HepG2 (cell line): Measurements from ENCODE around the gene RAB2B. TPM values are rescaled to one million over a fixed set of nuclear protein-coding genes. Genes with fewer than 3 reads are reported as not detected.
A peak's percentile ranks its signal among the peaks of the same experiment; 100 is the strongest.

Source experiments
- FLYWCH1 ChIP-seq: sonication (generic); formaldehyde crosslinking; IDR thresholded peaks from 2 replicates; pipeline ENCODE4 v1.8.1; 2023; ENCODE audit warnings: mild to moderate bottlenecking, missing genetic modification reagents
- HCFC1 ChIP-seq: fragments of 150-350 bp; IDR thresholded peaks from 2 replicates; pipeline ENCODE4 v1.6.1; 2014; ENCODE audit warnings: low read depth, low read length
- KAT2B ChIP-seq: fragments of 150-350 bp; IDR thresholded peaks from 2 replicates; pipeline ENCODE4 v1.6.1; 2014; ENCODE audit warnings: low read depth, low read length, borderline replicate concordance
- KDM3A ChIP-seq: IDR thresholded peaks from 2 replicates; pipeline ENCODE4 v1.6.1; 2018; ENCODE audit warnings: low read depth, missing compliant biosample characterization
- MAFG ChIP-seq: sonication (generic); formaldehyde crosslinking; IDR thresholded peaks from 2 replicates; pipeline ENCODE4 v1.5.1; 2020; ENCODE audit warnings: mild to moderate bottlenecking, missing genetic modification reagents
- NONO ChIP-seq, 2 experiments: fragments of 450-650 bp in 1 of 2; sonication (generic) in 1 of 2; formaldehyde crosslinking in 1 of 2; IDR thresholded peaks in 1 of 2; conservative IDR thresholded peaks in 1 of 2; 2 replicates each; pipeline versions ENCODE4 v1.6.1 to v1.8.0; 2017 to 2022; ENCODE audit warnings: mild to moderate bottlenecking in 1 of 2, missing genetic modification reagents in 1 of 2, moderate library complexity in 1 of 2
- PRMT3 ChIP-seq: sonication (generic); formaldehyde crosslinking; IDR thresholded peaks from 2 replicates; pipeline ENCODE4 v1.8.1; 2022; ENCODE audit warnings: low read depth, mild to moderate bottlenecking, moderate library complexity, missing genetic modification reagents, borderline replicate concordance
- RCOR2 ChIP-seq: IDR thresholded peaks from 2 replicates; pipeline ENCODE4 v1.6.1; 2016; ENCODE audit warnings: missing biosample characterization, missing genetic modification reagents
- SRF ChIP-seq: IDR thresholded peaks from 2 replicates; pipeline ENCODE4 v1.6.1; 2011; ENCODE audit warnings: mild to moderate bottlenecking, low read depth, low read length, moderate library complexity
- TEAD3 ChIP-seq: optimal IDR thresholded peaks from 2 replicates; pipeline ENCODE3; 2016; ENCODE audit warnings: borderline replicate concordance
- YEATS4 ChIP-seq: sonication (generic); formaldehyde crosslinking; IDR thresholded peaks from 2 replicates; pipeline ENCODE4 v1.4.0; 2020; ENCODE audit warnings: missing genetic modification reagents, borderline replicate concordance
- ZBTB49 ChIP-seq: sonication (generic); formaldehyde crosslinking; IDR thresholded peaks from 2 replicates; pipeline ENCODE4 v1.4.0; 2020; ENCODE audit warnings: missing genetic modification reagents, borderline replicate concordance
- ZC3H4 ChIP-seq: sonication (generic); formaldehyde crosslinking; IDR thresholded peaks from 2 replicates; pipeline ENCODE4 v1.4.0; 2020; ENCODE audit warnings: missing genetic modification reagents, borderline replicate concordance
- ZFP90 ChIP-seq: sonication (generic); formaldehyde crosslinking; IDR thresholded peaks from 2 replicates; pipeline ENCODE4 v1.8.0; 2022; ENCODE audit warnings: missing genetic modification reagents, mild to moderate bottlenecking, inconsistent platforms, borderline replicate concordance
- ZFY ChIP-seq: sonication (generic); formaldehyde crosslinking; IDR thresholded peaks from 2 replicates; pipeline ENCODE4 v1.4.0; 2020; ENCODE audit warnings: missing genetic modification reagents
- ZNF124 ChIP-seq: sonication (generic); formaldehyde crosslinking; IDR thresholded peaks from 2 replicates; pipeline ENCODE4 v1.4.0; 2020; ENCODE audit warnings: missing genetic modification reagents
- ZNF20 ChIP-seq: sonication (generic); formaldehyde crosslinking; IDR thresholded peaks from 2 replicates; pipeline ENCODE4 v1.4.0; 2020; ENCODE audit warnings: mild to moderate bottlenecking, moderate library complexity, missing genetic modification reagents
- ZNF619 ChIP-seq: sonication (generic); formaldehyde crosslinking; IDR thresholded peaks from 2 replicates; pipeline ENCODE4 v1.4.0; 2020; ENCODE audit warnings: mild to moderate bottlenecking, missing genetic modification reagents
- ZNF740 ChIP-seq: sonication (generic); formaldehyde crosslinking; IDR thresholded peaks from 2 replicates; pipeline ENCODE4 v1.4.0; 2020; ENCODE audit warnings: missing genetic modification reagents
- polyA plus RNA-seq, 8 experiments: library from polyadenylated mRNA; depleted of rRNA in 3 of 8; stranded (reverse) in 7 of 8; unstranded in 1 of 8; fragments of >200 nt; fragmentation: Illumina TruSeq in 4 of 8; extraction: Trizol in 4 of 8; gene quantifications; 2 replicates each; pipeline versions ENCODE4 v1.2.1 to v1.2.3, GENCODE V29; 2011 to 2016; ENCODE audit warnings: low read depth in 4 of 8, missing spikeins in 1 of 8, mixed read lengths in 1 of 8; ENCODE audit not compliant: insufficient read depth in 1 of 8
- total RNA-seq, 5 experiments: library from RNA; depleted of rRNA; stranded (reverse); fragments of >200 nt; fragmentation: Illumina TruSeq; extraction: Trizol; gene quantifications; 2 replicates each; pipeline ENCODE4 v1.2.3, GENCODE V29; 2016; ENCODE audit warnings: low read depth in 1 of 5
- TF ChIP-seq, protein P1 (sequence below): IDR thresholded peaks from 2 replicates; pipeline ENCODE4 v1.6.1; 2016; ENCODE audit warnings: missing compliant biosample characterization, missing genetic modification reagents, borderline replicate concordance
- TF ChIP-seq, protein P2 (sequence below): sonication (generic); formaldehyde crosslinking; IDR thresholded peaks from 2 replicates; pipeline ENCODE4 v1.8.0; 2022; ENCODE audit warnings: low read depth, missing genetic modification reagents
- TF ChIP-seq, protein P3 (sequence below): conservative IDR thresholded peaks from 2 replicates; pipeline ENCODE4 v1.6.1; 2018; ENCODE audit warnings: missing genetic modification reagents

The RAB2B gene
- total and polyA plus RNA-seq, 2 of the 13 experiments (the other 11 are each of a cell fraction or from before 2014, with no cell fraction given) = 36.0 to 60.6 TPM

- TF ChIP-seq RCOR2 (no peak), ZNF619 (peak; percentile 97), SRF (no peak), KAT2B (no peak), KDM3A (CRISPR knock-in tag) (peak; percentile 78; the same call in 1 of the 2 replicates), ZBTB49 (CRISPR knock-in tag) (no peak; the same call in 1 of the 2 replicates), MAFG (CRISPR knock-in tag) (no peak), HCFC1 (peak; percentile 64; the same call in 1 of the 2 replicates), ZNF20 (CRISPR knock-in tag) (no peak), NONO (IDR thresholded peaks at IDR 0.05) (no peak), NONO (CRISPR knock-in tag; conservative IDR thresholded peaks at IDR 0.05) (peak; percentile 99), ZFY (peak; percentile 100), ZNF124 (CRISPR knock-in tag) (peak; percentile 93), PRMT3 (no peak), ZC3H4 (peak; percentile 78; the same call in 1 of the 2 replicates), YEATS4 (CRISPR knock-in tag) (peak; percentile 85), TEAD3 (CRISPR knock-in tag) (peak; percentile 65), ZNF740 (CRISPR knock-in tag) (peak; percentile 97), FLYWCH1 (CRISPR knock-in tag) (no peak), ZFP90 (CRISPR knock-in tag) (peak; percentile 96)
- TF ChIP-seq, protein P1, sequence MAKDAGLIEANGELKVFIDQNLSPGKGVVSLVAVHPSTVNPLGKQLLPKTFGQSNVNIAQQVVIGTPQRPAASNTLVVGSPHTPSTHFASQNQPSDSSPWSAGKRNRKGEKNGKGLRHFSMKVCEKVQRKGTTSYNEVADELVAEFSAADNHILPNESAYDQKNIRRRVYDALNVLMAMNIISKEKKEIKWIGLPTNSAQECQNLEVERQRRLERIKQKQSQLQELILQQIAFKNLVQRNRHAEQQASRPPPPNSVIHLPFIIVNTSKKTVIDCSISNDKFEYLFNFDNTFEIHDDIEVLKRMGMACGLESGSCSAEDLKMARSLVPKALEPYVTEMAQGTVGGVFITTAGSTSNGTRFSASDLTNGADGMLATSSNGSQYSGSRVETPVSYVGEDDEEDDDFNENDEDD = peak; percentile 78; the same call in 1 of the 2 replicates
- TF ChIP-seq, protein P2, sequence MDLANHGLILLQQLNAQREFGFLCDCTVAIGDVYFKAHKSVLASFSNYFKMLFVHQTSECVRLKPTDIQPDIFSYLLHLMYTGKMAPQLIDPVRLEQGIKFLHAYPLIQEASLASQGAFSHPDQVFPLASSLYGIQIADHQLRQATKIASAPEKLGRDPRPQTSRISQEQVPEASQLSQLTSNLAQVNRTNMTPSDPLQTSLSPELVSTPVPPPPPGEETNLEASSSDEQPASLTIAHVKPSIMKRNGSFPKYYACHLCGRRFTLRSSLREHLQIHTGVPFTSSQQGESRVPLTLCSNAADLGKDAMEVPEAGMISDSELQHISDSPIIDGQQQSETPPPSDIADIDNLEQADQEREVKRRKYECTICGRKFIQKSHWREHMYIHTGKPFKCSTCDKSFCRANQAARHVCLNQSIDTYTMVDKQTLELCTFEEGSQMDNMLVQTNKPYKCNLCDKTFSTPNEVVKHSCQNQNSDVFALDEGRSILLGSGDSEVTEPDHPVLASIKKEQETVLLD (CRISPR knock-in tag) = no peak
- TF ChIP-seq, protein P3, sequence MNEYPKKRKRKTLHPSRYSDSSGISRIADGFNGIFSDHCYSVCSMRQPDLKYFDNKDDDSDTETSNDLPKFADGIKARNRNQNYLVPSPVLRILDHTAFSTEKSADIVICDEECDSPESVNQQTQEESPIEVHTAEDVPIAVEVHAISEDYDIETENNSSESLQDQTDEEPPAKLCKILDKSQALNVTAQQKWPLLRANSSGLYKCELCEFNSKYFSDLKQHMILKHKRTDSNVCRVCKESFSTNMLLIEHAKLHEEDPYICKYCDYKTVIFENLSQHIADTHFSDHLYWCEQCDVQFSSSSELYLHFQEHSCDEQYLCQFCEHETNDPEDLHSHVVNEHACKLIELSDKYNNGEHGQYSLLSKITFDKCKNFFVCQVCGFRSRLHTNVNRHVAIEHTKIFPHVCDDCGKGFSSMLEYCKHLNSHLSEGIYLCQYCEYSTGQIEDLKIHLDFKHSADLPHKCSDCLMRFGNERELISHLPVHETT = peak; percentile 68; the same call in 1 of the 2 replicates
Measured at GRCh38 chr14:21437063-21437901, 39.5 kb downstream of the RAB2B start (continued).
